Pancreas (tissue), 10 donors: ENCODE results near the gene ELOVL4. TPM values are rescaled to one million over a fixed set of nuclear protein-coding genes. Genes with fewer than 3 reads are reported as not detected.

Experiments
- ATAC-seq, 4 donors: fragments of 200-7000 bp; cut with Tn5 transposase; one replicate each; pipeline versions ENCODE4 v1.8.0 to v1.9.1; 2020; ENCODE audit warnings: mild to moderate bottlenecking in 4 of 4, moderate library complexity in 4 of 4
- DNase-seq, 6 donors: peaks; one replicate each; pipeline ENCODE4 v3.0.0-alpha.2; 2020
- FAIRE-seq: peaks from 2 replicates; lab custom pipeline; 2012; peaks lifted over from hg19 to GRCh38; lab: Jason Lieb, UNC
- H3K27ac ChIP-seq, 4 donors: fragments of 200-600 bp; sonication (generic); 1 replicate in 3 of 4; 2 replicates in 1 of 4; pipeline versions ENCODE4 v1.5.0 to v1.8.0; 2020
- H3K27me3 ChIP-seq, 4 donors: fragments of 200-600 bp; one replicate each; pipeline ENCODE4 v1.8.0; 2021
- H3K36me3 ChIP-seq, 3 donors: fragments of 200-600 bp; sonication (generic) in 1 of 3; one replicate each; pipeline versions ENCODE4 v1.5.0 to v1.8.0; 2020 to 2021
- H3K4me1 ChIP-seq, 3 donors: fragments of 200-600 bp; one replicate each; pipeline ENCODE4 v1.8.0; 2021
- H3K4me3 ChIP-seq, 4 donors: fragments of 200-600 bp; sonication (generic) in 2 of 4; one replicate each; pipeline versions ENCODE4 v1.5.0 to v1.8.0; 2020 to 2021
- H3K9me3 ChIP-seq, 4 donors: fragments of 200-600 bp; one replicate each; pipeline ENCODE4 v1.8.0; 2021
- WGBS, 2 donors: extraction: QIAGEN DNeasy Blood & Tissue Kit; methylation state at CpG; one replicate each; pipeline ENCODE4 v1.1.7; 2013; 5-methylcytosine and 5-hydroxymethylcytosine counted together
- intact Hi-C, 3 donors: fragments of 100-400 bp; cut with DNase I; formaldehyde crosslinking; loops; one replicate each; pipeline versions ENCODE4 v1.11.1 to v1.14.2; 2022
- polyA plus RNA-seq, 2 donors: library from polyadenylated mRNA; stranded (reverse); fragments of 200-250 nt; gene quantifications; one replicate each; pipeline ENCODE4 v1.2.3, GENCODE V29; 2013
- total RNA-seq, 6 donors: library from RNA; stranded (reverse); fragmentation: NEBNext Ultra II Directional in 4 of 6; extraction: Animal tissue kit (Norgen Biotek cat#: 25700) in 4 of 6; gene quantifications; one replicate each; pipeline versions ENCODE4 v1.2.1 to v1.2.4, GENCODE V29; 2021 to 2023
- TF ChIP-seq, protein P1 (sequence below), 4 donors: fragments of 200-600 bp; sonication (generic) in 3 of 4; IDR thresholded peaks; one replicate each; pipeline versions ENCODE4 v1.5.0 to v1.8.0; 2021; ENCODE audit warnings: antibody characterized with exemption in 4 of 4
- donor health status: healthy with polysubstance abuse.
- donor health status: DM: no; HTN: no; CAD: no; lungs with moderate emphysema.
- donor health status: DM: no; HTN: no; CAD: no.
- donor health status: control.
- donor health status: control.
- donor health status: Bipolar disorder and iron deficiency.
- donor health status: DM: yes; HTN: yes; CAD: no.
- donor health status: DM: no; HTN: no; CAD: no.
- donor health status: DM: no; HTN: no; CAD: no.
- donor health status: DM: yes; HTN: yes; CAD: no.

Gene ELOVL4
- total and polyA plus RNA-seq, 8 donors = 0.04 to 2.4 (median 0.28) TPM

DNA sequence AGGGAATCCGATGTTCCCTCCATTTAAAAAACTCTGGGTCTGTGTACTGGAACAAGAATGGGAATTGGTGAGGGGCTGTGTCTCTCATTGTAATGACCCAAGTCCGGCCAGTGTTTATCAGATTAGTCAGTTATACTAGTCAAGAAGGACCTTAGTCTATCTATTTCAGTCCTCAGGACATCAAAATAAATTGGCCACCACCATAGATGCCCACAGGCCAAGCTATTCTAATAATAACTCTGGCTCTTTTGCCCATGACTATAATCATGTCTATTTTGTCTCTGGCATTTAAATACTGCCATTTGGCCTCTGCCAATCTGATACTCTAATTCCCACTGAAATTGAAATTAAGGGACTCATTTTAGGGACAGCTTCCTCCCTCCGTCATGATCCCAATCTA is 37.8 kb downstream of the ELOVL4 start:
- WGBS, 2 donors = 70 to 87% methylated on average over 3 of the region's 3 CpGs
- intact Hi-C loops = no loop called here
- DNase-seq = no peak
- no peak overlapping the region for H3K27ac ChIP-seq
- TF ChIP-seq, protein P1, sequence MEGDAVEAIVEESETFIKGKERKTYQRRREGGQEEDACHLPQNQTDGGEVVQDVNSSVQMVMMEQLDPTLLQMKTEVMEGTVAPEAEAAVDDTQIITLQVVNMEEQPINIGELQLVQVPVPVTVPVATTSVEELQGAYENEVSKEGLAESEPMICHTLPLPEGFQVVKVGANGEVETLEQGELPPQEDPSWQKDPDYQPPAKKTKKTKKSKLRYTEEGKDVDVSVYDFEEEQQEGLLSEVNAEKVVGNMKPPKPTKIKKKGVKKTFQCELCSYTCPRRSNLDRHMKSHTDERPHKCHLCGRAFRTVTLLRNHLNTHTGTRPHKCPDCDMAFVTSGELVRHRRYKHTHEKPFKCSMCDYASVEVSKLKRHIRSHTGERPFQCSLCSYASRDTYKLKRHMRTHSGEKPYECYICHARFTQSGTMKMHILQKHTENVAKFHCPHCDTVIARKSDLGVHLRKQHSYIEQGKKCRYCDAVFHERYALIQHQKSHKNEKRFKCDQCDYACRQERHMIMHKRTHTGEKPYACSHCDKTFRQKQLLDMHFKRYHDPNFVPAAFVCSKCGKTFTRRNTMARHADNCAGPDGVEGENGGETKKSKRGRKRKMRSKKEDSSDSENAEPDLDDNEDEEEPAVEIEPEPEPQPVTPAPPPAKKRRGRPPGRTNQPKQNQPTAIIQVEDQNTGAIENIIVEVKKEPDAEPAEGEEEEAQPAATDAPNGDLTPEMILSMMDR (IDR thresholded peaks at IDR 0.05) = no peak
- no peaks in the 10 kb centered on the region for H3K4me1 ChIP-seq
- no peak for FAIRE-seq
- no peak for ATAC-seq
- H3K36me3 ChIP-seq = no peaks in the 10 kb centered on the region
- no peaks in the 10 kb centered on the region for H3K9me3 ChIP-seq
- no peaks in the 10 kb centered on the region for H3K27me3 ChIP-seq
- H3K4me3 ChIP-seq = no peak overlapping the region

GRCh38 chr6:79902046-79902445 is 45.3 kb downstream of the ELOVL4 start:
- Histone ChIP-seq H3K4me1 (no peaks in the 10 kb centered on the region), H3K4me3 (no peak overlapping the region), H3K27me3 (no peaks in the 10 kb centered on the region), H3K9me3 (no peaks in the 10 kb centered on the region), H3K27ac (no peak overlapping the region), H3K36me3 (no peaks in the 10 kb centered on the region)
- intact Hi-C loops = no loop called here
- TF ChIP-seq, protein P1 (IDR thresholded peaks at IDR 0.05) = no peak
- ATAC-seq (no peak), DNase-seq (no peak), FAIRE-seq (no peak)
- 85 to 90% methylated on average over 2 of the region's 2 CpGs for WGBS, 2 donors

DNA sequence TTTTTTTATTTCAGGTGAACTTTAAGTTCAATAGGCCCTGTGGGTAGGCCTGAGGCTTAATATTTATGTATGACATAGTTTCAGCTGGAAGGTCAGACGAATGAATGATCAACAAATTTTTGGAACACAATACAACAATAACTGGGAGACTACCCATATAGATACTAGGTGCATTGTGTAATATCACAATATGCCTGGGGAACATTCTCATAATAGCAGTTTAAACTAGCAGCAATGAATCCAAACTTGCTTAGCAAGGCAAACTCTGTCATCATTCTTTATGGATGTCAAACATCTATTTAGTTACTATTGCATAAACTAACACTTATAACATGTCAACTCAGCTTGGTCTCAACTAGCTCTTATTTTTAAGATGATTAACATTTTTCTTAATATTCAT is 49.3 kb downstream of the ELOVL4 start:
- no peaks in the 10 kb centered on the region for H3K36me3 ChIP-seq
- 78 to 91% methylated on average over 1 of the region's 1 CpG for WGBS, 2 donors
- TF ChIP-seq, protein P1 (IDR thresholded peaks at IDR 0.05) = no peak

GRCh38 chr6:79896075-79896449 is 51.3 kb downstream of the ELOVL4 start:
- TF ChIP-seq, protein P1 (IDR thresholded peaks at IDR 0.05) = no peak
- ATAC-seq (no peak), FAIRE-seq (no peak), DNase-seq (no peak)
- intact Hi-C loops = no loop called here
- H3K4me3 ChIP-seq = no peak overlapping the region
- 63 to 71% methylated on average over 5 of the region's 5 CpGs for WGBS, 2 donors
- H3K27me3 ChIP-seq = no peaks in the 10 kb centered on the region
- H3K9me3 ChIP-seq = no peaks in the 10 kb centered on the region
- H3K36me3 ChIP-seq = no peaks in the 10 kb centered on the region
- no peak overlapping the region for H3K27ac ChIP-seq
- H3K4me1 ChIP-seq = no peaks in the 10 kb centered on the region

More for the DNA sequence above, 49.3 kb downstream of the ELOVL4 start:
- Histone ChIP-seq H3K4me1 (no peaks in the 10 kb centered on the region), H3K9me3 (no peaks in the 10 kb centered on the region), H3K27ac (no peak overlapping the region), H3K27me3 (no peaks in the 10 kb centered on the region), H3K4me3 (no peak overlapping the region)
- FAIRE-seq = no peak
- intact Hi-C loops = no loop called here
- no peak for DNase-seq
- no peak for ATAC-seq

GRCh38 chr6:79895382-79896074 is 51.8 kb downstream of the ELOVL4 start:
- no peaks in the 10 kb centered on the region for H3K9me3 ChIP-seq
- FAIRE-seq = no peak
- intact Hi-C loops = no loop called here
- no peak for ATAC-seq
- H3K36me3 ChIP-seq = no peaks in the 10 kb centered on the region
- no peak overlapping the region for H3K4me3 ChIP-seq
- no peaks in the 10 kb centered on the region for H3K4me1 ChIP-seq
- H3K27me3 ChIP-seq = no peaks in the 10 kb centered on the region
- DNase-seq = no peak
- TF ChIP-seq, protein P1 (IDR thresholded peaks at IDR 0.05) = no peak
- H3K27ac ChIP-seq = no peak overlapping the region
